Hematopoietic multipotent progenitor cell treated with erythropoietin and hydrocortisone succinate and interleukin-3 and kit ligand, for 4 days (in vitro differentiated cells): ENCODE measurements around the gene CCDC183.
"Not testable (repeated sequence)": the region's sequence is repeated elsewhere in the genome, so short reads cannot be mapped to it uniquely, and the experiment has no call there.

Experiments used
- DNase-seq: peaks from one replicate; pipeline ENCODE4 v3.0.0-alpha.2; 2015

The CCDC183 gene

GRCh38 chr9:136826188-136826541, 30.0 kb downstream of the CCDC183 start:
- DNase-seq = no peak

- no peak for DNase-seq
These were observed 30.8 kb downstream of the CCDC183 start for GRCh38 chr9:136826703-136827582.

GRCh38 chr9:136827794-136828473, 31.8 kb downstream of the CCDC183 start:
- no peak for DNase-seq

GRCh38 chr9:136828474-136829140, 32.5 kb downstream of the CCDC183 start:
- DNase-seq = no peak

- DNase-seq = no peak
These were observed 33.3 kb downstream of the CCDC183 start for GRCh38 chr9:136829412-136829811.

- no peak for DNase-seq
These were observed 34.1 kb downstream of the CCDC183 start for GRCh38 chr9:136829981-136830885.

GRCh38 chr9:136831002-136831719, 35.0 kb downstream of the CCDC183 start:
- DNase-seq = no peak

GRCh38 chr9:136831720-136832104, 35.6 kb downstream of the CCDC183 start:
- no peak for DNase-seq

GRCh38 chr9:136832581-136832980, 36.4 kb downstream of the CCDC183 start:
- no peak for DNase-seq

GRCh38 chr9:136833381-136834048, 37.4 kb downstream of the CCDC183 start:
- DNase-seq = not testable (repeated sequence)

GRCh38 chr9:136835162-136835931, 39.2 kb downstream of the CCDC183 start:
- peak; percentile 29 for DNase-seq

- no peak for DNase-seq
These were observed 40.1 kb downstream of the CCDC183 start for GRCh38 chr9:136835932-136836904.

- no peak for DNase-seq
These were observed 41.2 kb downstream of the CCDC183 start for GRCh38 chr9:136837146-136837855.

- not testable (repeated sequence) for DNase-seq
These were observed 41.7 kb downstream of the CCDC183 start for GRCh38 chr9:136837856-136838277.

- no peak for DNase-seq
These were observed 42.4 kb downstream of the CCDC183 start for GRCh38 chr9:136838314-136839228.

GRCh38 chr9:136839229-136840139, 43.3 kb downstream of the CCDC183 start:
- DNase-seq = no peak
